Measurements from ENCODE around the gene CASP8.
A peak's percentile ranks its signal among the peaks of the same experiment; 100 is the strongest.
"Not testable (repeated sequence)": the region's sequence is repeated elsewhere in the genome, so short reads cannot be mapped to it uniquely, and the experiment has no call there.

CASP8 gene

DNA sequence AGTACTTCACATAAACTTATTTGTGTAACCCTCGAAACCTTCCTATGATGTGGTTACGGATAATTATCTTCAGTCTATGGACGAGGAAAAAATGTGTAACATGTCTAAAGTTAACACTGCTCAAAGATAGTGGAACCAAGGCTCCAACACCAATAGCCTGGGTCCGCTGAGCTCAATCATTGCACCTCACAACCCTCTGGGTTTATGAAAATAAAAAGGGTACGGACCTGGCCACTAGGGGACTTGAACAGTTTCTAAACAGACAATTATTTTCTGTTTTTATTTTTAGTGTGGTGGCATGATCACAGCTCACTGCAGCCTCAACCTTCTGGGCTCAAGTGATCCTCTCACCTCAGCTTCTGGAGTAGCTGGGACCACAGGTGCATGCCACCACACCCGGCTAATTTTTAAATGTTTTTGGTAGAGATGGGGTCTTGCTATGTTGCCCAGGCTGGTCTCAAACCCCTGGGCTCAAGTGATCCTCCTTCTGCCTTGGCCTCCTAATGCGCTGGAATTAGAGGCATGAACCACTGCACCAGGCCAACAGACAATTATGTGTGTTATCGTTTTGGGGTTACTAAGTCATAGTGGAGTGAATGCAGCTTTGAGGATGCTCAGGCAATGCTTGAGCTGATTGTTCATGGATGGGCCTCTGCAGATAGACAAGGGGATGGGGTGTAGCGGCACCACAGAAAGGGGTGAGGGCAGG is 10.1 kb downstream of the CASP8 start:
- DNase-seq = no peak

DNA sequence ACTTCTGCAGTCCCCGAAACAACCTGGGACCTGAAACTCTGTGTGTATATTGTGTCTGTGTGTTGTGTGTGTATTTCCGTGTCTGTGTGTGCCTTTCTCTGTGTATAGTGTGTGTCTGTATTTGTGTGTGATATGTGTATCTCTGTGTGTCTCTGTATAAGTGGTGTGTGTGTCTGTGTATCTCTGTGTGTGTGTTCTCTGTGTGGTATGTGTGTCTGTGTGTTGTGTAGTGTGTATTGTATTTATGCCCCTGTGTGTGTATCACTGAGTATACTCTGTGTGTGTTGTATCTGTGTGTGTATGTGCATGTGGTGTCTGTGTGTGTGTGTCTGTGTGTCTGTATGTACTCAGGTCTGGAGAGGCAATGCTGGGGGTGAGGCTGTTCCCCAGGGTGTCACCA is 11.6 kb downstream of the CASP8 start:
- no peak for DNase-seq

DNA sequence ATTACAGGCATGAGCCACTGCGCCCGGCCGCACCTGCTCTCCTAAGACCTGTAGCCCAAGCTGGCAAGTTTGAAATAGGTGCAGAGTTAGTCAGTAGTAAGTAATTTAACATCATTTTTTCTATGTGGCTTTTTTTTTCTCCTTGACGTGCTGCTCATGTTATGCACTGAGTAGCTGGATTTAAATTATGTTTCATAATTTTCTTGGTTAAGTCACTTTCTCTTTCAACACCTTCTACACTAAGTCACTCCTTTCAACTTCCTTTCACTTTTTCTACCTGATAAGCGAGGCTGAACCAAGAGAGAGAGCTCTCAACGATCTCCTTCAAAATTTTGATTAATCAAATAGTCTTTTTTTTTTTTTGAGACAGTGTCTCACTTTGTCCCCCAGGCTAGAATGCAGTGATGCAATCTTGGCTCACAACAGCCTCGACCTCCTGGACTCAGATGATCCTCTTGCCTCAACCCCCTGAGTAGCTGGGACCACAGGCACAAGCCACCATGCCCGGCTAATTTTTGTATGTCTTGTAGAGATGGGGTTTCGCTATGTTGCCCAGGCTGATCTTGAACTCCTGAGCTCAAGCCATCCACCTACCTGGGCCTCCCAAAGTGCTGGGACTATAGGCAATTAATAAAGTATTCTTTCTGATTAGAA is 13.1 kb downstream of the CASP8 start:
- no peak for DNase-seq

DNA sequence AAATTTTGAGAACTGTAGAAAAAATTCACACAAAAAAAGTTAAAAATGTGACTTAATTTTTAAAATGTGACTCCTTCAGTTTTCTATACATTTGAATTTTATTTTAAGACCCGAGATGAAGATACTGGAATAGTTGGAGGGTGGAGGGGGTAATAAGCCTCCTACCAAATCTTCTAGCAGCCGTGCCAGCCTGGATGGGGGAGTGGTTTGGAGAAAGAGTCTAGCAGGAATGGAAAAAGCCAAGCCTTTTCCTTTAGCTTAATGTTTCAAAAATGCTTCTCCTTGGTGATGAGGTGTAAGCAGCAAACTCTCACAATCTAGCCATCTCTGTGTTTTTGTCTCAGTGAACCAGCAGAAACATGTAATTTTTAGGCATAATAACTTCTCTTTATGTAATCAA is 14.7 kb downstream of the CASP8 start:
- DNase-seq = no peak

DNA sequence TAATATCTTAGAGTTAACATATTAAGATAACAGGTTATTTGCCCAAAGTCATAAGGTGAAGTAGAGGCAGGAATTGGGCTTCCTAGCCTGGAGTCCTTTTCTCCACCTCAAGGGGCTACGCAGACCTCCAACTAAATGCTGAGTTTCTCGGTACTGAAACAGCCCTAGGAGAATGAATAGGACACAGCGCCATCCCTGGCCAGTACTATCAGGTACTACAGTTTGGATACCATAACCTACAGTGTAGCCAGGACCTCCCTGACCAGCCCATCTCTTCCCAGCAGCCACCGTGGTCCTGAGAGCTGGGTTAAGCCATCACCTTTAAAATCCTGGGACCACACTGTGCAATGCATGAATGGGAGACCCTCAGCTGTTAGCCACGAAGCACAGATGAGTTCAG is 15.7 kb downstream of the CASP8 start:
- no peak for DNase-seq

DNA sequence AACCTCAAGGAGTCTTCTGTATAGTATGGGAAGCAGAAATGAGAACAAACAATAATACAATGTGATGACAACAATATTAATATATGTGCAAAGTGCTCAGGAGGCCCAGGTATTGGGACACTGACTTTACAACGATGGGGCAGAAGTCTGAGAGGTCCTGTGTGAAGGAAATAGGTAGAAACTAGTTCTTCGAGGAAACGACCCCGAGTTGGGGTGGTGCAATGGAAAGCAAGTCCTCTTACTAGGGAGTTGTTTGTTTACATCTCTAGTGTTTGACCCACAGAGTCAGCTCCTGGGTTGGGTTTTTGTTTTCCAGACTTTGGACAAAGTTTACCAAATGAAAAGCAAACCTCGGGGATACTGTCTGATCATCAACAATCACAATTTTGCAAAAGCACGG is 16.2 kb downstream of the CASP8 start:
- DNase-seq = no peak

DNA sequence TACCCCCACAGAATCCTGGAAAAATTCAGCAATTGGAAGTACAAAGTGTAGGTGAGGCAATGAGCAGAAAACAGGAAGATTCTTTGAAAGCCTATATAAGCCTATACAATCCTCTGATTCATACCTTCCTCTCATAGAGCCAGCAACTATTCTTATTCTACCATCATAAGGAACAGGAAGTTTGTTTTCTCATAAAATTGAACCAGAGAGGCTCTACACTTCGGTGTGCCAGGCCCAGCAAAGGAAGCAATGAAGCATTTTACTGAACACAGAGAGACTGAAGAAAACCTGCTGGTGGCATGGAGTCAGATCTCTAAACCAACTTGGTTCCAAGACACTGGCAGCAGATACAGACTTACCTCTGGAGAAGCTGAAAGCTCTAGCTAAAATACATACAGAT is 18.7 kb downstream of the CASP8 start:
- DNase-seq = no peak

DNA sequence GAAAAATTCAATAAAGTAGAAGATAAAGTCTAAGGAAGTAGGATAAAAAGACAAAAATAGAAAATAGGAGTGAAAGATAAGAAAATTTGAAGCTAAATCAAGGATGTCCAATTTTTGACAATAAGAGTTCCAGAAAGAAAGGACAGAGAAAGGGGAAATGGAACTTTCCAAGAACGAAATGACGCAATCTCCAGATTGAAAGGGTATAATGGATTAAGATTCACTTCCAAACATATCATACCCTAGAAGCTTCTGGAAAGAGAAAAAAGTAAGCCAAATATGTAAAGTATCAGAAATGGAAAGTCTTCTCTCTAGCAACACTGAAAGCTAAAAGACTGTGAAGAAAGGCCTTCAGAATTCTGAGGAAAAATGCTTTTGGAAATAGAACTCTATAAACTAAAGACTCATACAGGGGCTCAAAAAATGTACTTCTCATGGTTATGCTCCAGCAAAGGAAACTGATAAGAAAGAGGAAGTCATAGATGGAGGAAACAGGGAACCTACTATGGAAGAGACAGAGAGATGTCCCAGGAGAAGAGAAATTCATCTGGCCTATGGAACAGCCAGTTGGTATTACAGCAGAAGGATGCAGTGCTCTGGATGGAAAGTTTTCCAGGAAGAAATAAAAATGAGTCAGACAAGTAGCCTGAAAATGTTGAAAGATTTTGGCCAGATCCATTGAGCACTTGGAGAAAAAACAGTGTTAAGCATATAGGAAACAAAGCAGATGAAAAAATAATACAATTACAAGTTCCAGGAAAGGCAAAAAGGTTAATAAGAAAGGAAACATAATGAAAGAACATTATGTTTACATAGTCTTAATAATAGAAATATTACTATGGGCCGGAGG is 20.1 kb downstream of the CASP8 start:
- DNase-seq = peak; percentile 27

DNA sequence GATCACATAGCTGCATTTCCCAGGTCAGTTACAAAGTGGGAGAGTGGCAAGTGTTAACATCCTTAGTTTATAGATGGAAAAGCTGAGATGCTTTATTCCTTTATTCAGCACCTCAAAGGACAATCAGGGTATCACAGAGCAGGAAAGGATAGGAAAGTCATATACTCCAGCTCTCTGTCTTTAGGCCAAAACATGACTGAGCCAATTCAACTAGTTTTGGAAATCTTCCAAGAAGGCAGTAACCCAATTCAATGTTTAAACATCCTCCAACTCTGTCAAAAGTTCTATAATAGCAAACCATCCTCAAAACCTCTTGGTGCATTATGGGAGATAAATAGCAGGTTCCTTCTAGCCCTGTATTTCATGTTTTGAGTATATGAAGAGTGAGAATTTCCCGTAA is 25.2 kb downstream of the CASP8 start:
- no peak for DNase-seq

DNA sequence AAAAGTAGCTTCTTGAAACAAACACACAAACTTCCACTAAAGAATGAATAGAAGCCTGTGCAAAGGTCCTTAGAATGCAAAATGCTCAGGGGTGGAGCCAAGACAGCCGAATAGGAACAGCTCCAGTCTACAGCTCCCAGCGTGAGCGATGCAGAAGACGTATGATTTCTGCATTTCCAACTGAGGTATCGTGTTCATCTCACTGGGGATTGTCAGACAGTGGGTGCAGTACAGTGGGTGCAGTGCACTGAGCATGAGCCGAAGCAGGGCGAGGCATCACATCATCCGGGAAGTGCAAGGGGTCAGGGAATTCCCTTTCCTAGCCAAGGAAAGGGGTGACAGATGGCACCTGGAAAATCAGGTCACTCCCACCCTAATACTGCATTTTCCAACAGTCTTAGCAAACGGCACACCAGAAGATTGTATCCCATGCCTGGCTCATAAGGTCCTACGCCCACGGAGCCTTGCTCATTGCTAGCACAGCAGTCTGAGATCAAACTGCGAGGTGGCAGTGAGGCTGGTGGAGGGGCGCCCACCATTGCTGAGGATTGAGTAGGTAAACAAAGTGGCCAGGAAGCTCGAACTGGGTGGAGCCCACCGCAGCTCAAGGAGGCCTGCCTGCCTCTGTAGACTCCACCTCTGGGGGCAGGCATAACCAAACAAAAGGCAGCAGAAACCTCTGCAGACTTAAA is 30.3 kb downstream of the CASP8 start:
- DNase-seq = not testable (repeated sequence)

DNA sequence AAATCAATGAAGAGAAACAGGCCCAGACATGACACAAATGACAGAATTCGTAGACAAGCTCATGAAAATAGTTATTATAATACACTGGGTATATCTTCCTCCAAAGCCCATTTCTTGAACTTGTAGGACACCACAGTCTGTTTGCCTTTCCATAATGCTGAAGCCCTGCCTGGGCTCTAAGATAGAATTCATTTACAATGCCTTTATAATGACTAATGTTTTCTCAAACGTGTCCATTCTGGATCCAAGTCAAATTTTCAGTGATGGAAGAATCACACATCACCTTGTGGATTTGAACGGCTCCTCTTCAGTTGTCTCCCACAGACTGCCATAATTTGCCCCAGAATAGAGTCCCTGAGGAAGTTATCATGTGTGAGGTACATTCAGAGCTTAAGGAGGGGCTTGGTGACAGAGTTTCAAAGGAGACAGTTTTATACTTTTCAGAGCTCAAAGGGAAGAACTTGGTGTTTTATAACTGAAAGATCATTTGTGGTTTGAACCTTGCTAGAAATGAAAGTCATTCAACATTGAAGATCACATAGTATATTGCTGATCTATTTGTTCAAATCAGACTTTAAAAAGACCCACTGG is 38.2 kb downstream of the CASP8 start:
- no peak for DNase-seq

DNA sequence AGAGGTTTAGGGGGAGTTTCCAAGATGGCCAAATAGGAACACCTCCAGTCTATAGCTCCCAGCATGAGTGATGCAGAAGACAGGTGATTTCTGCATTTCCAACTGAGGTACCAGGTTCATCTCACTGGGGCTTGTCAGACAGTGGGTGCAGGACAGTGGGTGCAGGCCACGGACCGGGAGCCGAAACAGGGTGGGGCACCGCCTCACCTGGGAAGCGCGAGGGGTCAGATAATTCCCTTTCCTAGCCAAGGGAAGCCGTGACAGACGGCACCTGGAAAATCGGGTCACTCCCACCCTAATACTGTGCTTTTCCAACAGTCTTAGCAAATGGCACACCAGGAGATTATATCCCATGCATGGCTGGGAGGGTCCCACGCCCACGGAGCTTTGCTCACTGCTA is 39.6 kb downstream of the CASP8 start:
- DNase-seq = not testable (repeated sequence)

DNA sequence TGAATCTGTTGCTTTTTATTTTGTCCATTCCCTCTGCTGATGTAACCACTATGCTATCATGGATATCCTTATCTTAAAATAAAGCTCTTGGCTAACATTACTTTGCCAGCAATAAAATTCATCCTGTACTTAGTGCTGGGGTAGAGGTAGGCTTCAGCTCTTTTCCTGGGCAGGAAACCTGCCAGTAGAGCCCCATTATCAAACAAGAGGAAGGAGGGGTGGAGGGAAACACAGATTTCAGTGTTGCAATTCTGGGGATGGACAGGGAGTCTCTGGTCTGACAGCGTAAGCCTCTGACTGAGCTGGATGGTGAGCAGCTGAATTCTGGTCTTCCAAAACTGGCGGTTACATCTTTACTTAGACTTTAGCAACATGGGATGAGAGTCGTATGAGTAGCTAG is 47.5 kb downstream of the CASP8 start:
- DNase-seq = no peak

DNA sequence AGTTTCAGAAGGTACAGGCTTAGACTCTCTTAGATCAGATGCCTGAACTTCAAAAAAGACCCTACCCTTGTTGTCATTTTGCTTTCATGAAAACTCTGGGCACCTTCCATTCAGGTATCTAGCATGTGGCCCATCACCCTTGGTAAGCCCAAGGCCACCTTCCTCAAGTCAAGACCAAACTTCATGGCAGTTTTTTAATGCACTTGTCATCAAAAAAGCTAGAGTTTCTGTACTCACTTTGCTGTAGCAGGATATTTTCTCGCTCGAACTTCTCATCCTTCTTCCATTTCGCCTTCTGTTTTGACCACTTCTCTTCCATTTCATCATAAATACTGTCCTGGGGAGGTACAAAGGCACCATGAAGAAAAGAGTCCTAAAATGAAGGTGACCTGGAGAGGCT is 48.6 kb downstream of the CASP8 start:
- no peak for DNase-seq

DNA sequence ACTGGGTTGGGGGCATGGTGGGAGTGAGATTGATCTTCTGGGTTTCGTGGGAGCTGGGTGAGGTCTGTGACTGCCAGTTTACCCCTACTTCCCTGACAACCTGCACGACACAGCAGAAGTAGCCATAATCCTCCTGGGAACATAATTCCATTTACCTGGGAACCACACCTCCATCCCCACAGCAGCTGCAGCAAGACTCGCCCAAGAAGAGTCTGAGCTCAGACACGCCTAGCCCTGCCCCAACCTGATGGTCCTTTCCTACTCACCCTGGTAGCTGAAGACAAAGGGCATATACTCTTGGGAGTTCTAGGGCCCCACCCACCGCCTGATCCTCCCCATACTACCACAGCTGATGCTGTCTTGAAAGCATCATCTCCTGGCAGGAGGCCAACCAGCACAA is 53.0 kb downstream of the CASP8 start:
- no peak for DNase-seq

DNA sequence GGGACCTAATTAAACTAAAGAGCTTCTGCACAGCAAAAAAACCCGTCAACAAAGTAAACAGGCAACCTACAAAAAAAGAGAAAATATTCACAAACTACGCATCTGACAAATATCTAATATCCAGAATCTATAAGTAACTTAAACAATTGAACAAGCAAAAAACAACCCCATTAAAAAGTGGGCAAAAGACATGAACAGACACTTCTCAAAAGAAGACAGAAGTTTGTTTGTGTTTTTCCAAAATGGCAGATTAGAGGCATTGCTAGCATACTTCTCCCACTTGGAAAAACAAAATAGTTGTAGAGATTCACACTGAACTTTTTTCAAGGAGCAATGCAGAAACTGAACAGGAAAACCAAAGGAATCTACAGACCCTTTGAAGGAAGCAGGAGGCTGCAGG is 59.2 kb downstream of the CASP8 start:
- no peak for DNase-seq

DNA sequence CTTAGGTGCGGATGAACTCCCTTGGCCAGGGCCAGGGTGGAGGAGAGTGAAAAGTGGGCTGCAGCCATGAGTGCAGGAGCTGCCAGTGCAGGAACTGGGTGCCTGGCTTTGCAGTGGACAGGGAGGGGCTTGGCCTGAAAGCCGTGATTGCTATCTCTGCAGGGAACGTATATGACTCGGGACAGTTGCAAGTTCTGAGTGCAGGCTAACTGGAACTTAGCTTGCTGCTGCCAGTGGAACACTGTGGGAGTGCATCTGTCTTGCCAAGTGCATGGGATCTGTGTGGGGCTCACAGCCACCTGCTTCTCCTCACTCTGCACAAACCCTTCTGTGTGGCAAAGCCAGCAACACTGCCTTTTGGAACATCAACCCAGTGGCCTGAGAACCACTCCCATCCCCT is 59.9 kb downstream of the CASP8 start:
- no peak for DNase-seq

DNA sequence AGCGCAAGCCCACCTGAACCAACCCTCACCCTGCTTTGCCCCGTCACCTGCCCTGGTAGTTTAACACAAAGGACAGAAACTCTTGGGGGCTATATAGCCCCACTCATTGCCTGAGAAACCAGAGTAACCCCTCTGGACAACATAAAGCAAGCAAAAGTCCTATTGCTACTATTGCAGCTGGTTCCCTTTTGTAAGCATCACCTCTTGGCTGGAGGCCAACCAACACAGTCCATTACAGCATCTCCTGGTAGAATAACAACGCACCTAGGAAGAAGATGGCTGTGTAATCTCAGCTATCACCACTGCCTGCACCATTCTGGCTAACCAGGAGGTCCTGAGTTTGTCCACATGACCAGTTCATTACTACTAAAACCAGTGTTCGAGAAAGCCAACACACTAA is 60.4 kb downstream of the CASP8 start:
- DNase-seq = no peak

DNA sequence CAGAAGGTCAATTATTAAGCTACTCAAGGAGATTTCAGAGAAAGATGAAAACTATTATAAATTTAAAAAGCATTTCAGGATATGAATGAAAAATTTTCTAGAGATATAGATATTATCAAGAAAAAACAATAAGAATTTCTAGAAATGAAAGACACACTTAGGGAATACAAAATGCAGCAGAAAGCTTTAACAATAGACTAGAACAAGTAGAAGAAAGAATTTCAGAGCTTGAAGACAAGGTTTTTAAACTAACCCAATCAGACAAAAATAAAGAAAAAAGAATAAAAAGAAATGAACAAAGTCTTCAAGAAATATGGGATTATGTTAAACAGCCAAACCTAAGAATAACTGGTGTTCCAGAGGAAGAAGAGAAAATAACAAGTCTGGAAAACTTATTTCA is 62.4 kb downstream of the CASP8 start:
- DNase-seq = no peak

DNA sequence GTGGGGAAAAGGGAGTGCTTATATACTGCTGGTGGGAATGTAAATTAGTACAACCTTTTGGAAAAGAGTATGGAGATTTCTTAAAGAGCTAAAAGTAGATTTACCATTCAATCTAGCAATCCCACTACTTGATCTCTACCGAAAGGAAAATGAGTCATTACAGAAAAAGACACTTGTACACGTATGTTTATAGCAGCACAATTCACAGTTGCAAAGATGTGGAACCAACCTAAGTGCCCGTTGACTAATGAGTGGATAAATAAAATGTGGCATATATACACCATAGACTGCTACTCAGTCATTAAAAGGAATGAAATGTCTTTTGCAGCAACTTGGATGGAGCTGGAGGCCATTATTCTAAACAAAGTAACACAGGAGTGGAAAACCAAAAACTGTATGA is 67.3 kb downstream of the CASP8 start:
- DNase-seq = no peak

DNA sequence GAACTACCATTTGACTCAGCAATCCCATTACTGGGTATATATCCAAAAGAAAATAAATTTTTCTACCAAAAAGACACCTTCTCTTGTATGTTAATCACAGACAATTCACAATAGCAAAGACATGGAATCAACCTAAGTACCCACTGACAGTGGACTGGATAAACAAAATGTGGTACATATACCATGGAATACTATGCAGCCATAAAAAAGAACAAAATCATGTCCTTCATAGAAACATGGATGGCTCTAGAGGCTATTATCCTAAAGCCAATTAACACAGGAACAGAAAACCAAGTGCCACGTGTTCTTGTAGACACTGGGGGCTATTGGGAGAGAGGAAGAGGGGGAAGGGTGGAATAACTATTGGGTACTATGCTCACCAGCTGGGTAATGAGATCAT is 69.1 kb downstream of the CASP8 start:
- DNase-seq = no peak

Measured in hematopoietic multipotent progenitor cell treated with erythropoietin and hydrocortisone succinate and interleukin-3 and kit ligand, for 4 days (in vitro differentiated cells).